WTC11 (cell line): Measurements from ENCODE around the gene CAPN15. TPM values are rescaled to one million over a fixed set of nuclear protein-coding genes. Genes with fewer than 3 reads are reported as not detected.

Experiments
- ATAC-seq: fragments of 200-7000 bp; cut with Tn5 transposase; 2 replicates; pipeline ENCODE4 v1.10.0; 2021; ENCODE audit warnings: mild to moderate bottlenecking, moderate library complexity
- CTCF ChIA-PET: fragments of 300-600 bp; sonication (Branson Sonifier 250); formaldehyde crosslinking; loops from one replicate; lab custom pipeline; 2021; ENCODE audit warnings: antibody characterized with exemption; lab: Charles Lee
- POLR2A ChIA-PET: fragments of 350-600 bp; sonication (Branson Sonifier 250); formaldehyde crosslinking; loops from one replicate; lab custom pipeline; 2021; ENCODE audit warnings: antibody characterized with exemption; lab: Charles Lee
- DNase-seq: peaks from one replicate; pipeline ENCODE4 v3.0.0; 2021; ENCODE audit warnings: low spot score
- H3K27ac Mint-ChIP-seq: 2 replicates; pipeline ENCODE4 v1.8.0; 2021; ENCODE audit warnings: mixed read lengths
- H3K27me3 Mint-ChIP-seq: 2 replicates; pipeline ENCODE4 v1.8.0; 2021; ENCODE audit warnings: low read depth, mild to moderate bottlenecking, moderate library complexity, mixed read lengths
- H3K36me3 Mint-ChIP-seq: 2 replicates; pipeline ENCODE4 v1.8.0; 2021; ENCODE audit warnings: mixed read lengths
- H3K4me1 Mint-ChIP-seq: 2 replicates; pipeline ENCODE4 v1.8.0; 2022; ENCODE audit warnings: mixed read lengths
- H3K4me3 Mint-ChIP-seq: 2 replicates; pipeline ENCODE4 v1.8.0; 2021; ENCODE audit warnings: mild to moderate bottlenecking, moderate library complexity, mixed read lengths
- H3K9me3 Mint-ChIP-seq: 2 replicates; pipeline ENCODE4 v1.8.0; 2021; ENCODE audit warnings: mixed read lengths
- CBFB ChIP-seq: sonication (generic); formaldehyde crosslinking; IDR thresholded peaks from 2 replicates; pipeline ENCODE4 v1.8.1; 2022; ENCODE audit warnings: mild to moderate bottlenecking, low read depth, missing genetic modification reagents
- CREM ChIP-seq: sonication (generic); formaldehyde crosslinking; IDR thresholded peaks from 2 replicates; pipeline ENCODE4 v1.8.1; 2022; ENCODE audit warnings: mild to moderate bottlenecking, missing genetic modification reagents, moderate library complexity
- ELF4 ChIP-seq: sonication (generic); formaldehyde crosslinking; IDR thresholded peaks from 2 replicates; pipeline ENCODE4 v1.8.1; 2022; ENCODE audit warnings: low read depth, mild to moderate bottlenecking, moderate library complexity, missing genetic modification reagents
- EMX1 ChIP-seq: fragments of 250-450 bp; sonication (Bioruptor Pico); IDR thresholded peaks from 2 replicates; pipeline ENCODE4 v1.8.0; 2021; ENCODE audit warnings: mild to moderate bottlenecking
- ESRRA ChIP-seq: sonication (generic); formaldehyde crosslinking; IDR thresholded peaks from 2 replicates; pipeline ENCODE4 v1.8.1; 2022; ENCODE audit warnings: mild to moderate bottlenecking, missing genetic modification reagents, borderline replicate concordance
- ETV6 ChIP-seq: sonication (generic); formaldehyde crosslinking; IDR thresholded peaks from 2 replicates; pipeline ENCODE4 v1.8.1; 2022; ENCODE audit warnings: mild to moderate bottlenecking, missing genetic modification reagents
- KAT7 ChIP-seq: sonication (generic); formaldehyde crosslinking; IDR thresholded peaks from 2 replicates; pipeline ENCODE4 v1.8.1; 2023; ENCODE audit warnings: missing genetic modification reagents, mild to moderate bottlenecking, borderline replicate concordance
- MXD4 ChIP-seq: fragments of 250-450 bp; sonication (Bioruptor Pico); IDR thresholded peaks from 2 replicates; pipeline ENCODE4 v1.8.0; 2021; ENCODE audit warnings: mild to moderate bottlenecking, moderate library complexity, borderline replicate concordance
- MYBL2 ChIP-seq: sonication (generic); formaldehyde crosslinking; IDR thresholded peaks from 2 replicates; pipeline ENCODE4 v1.8.1; 2023; ENCODE audit warnings: mild to moderate bottlenecking, moderate library complexity, missing genetic modification reagents
- NFYB ChIP-seq: sonication (generic); formaldehyde crosslinking; conservative IDR thresholded peaks from 2 replicates; pipeline ENCODE4 v1.8.0; 2022; ENCODE audit warnings: low read depth, missing genetic modification reagents
- PRRX2 ChIP-seq: fragments of 250-450 bp; sonication (Bioruptor Pico); IDR thresholded peaks from 2 replicates; pipeline ENCODE4 v1.8.0; 2021; ENCODE audit warnings: mild to moderate bottlenecking
- SMAD3 ChIP-seq: sonication (generic); formaldehyde crosslinking; IDR thresholded peaks from 2 replicates; pipeline ENCODE4 v1.8.0; 2022; ENCODE audit warnings: missing genetic modification reagents, mild to moderate bottlenecking, borderline replicate concordance
- TCF7 ChIP-seq: sonication (generic); formaldehyde crosslinking; IDR thresholded peaks from 2 replicates; pipeline ENCODE4 v1.8.0; 2022; ENCODE audit warnings: mild to moderate bottlenecking, low read depth, missing genetic modification reagents, moderate library complexity
- ZNF138 ChIP-seq: sonication (generic); formaldehyde crosslinking; conservative IDR thresholded peaks from 2 replicates; pipeline ENCODE4 v1.8.1; 2022; ENCODE audit warnings: mild to moderate bottlenecking, moderate library complexity, missing genetic modification reagents
- ZNF263 ChIP-seq: sonication (generic); formaldehyde crosslinking; IDR thresholded peaks from 2 replicates; pipeline ENCODE4 v1.8.1; 2022; ENCODE audit warnings: low read depth, mild to moderate bottlenecking, moderate library complexity, missing genetic modification reagents
- ZNF317 ChIP-seq: sonication (generic); formaldehyde crosslinking; IDR thresholded peaks from 2 replicates; pipeline ENCODE4 v1.8.1; 2023; ENCODE audit warnings: low read depth, mild to moderate bottlenecking, moderate library complexity, missing genetic modification reagents, borderline replicate concordance
- ZNF396 ChIP-seq: fragments of 250-450 bp; sonication (Bioruptor Pico); IDR thresholded peaks from 2 replicates; pipeline ENCODE4 v1.8.0; 2021; ENCODE audit warnings: mild to moderate bottlenecking, moderate library complexity, borderline replicate concordance
- ZNF671 ChIP-seq: fragments of 250-450 bp; sonication (Bioruptor Pico); IDR thresholded peaks from 2 replicates; pipeline ENCODE4 v1.8.0; 2021; ENCODE audit warnings: mild to moderate bottlenecking
- total RNA-seq: library from RNA; stranded (reverse); gene quantifications from 3 replicates; pipeline ENCODE4 v1.2.3, GENCODE V29; 2021
- TF ChIP-seq, protein P1 (sequence below): sonication (generic); formaldehyde crosslinking; IDR thresholded peaks from 2 replicates; pipeline ENCODE4 v1.8.1; 2023; ENCODE audit warnings: mild to moderate bottlenecking, missing genetic modification reagents, moderate library complexity
- TF ChIP-seq, protein P2 (sequence below): sonication (generic); formaldehyde crosslinking; conservative IDR thresholded peaks from 2 replicates; pipeline ENCODE4 v1.8.1; 2023; ENCODE audit warnings: mild to moderate bottlenecking, low read depth, missing genetic modification reagents, moderate library complexity
- TF ChIP-seq, protein P3 (sequence below): sonication (generic); formaldehyde crosslinking; IDR thresholded peaks from 2 replicates; pipeline ENCODE4 v1.8.1; 2023; ENCODE audit warnings: mild to moderate bottlenecking, missing genetic modification reagents, moderate library complexity
- TF ChIP-seq, protein P4 (sequence below): sonication (generic); formaldehyde crosslinking; IDR thresholded peaks from 2 replicates; pipeline ENCODE4 v1.8.0; 2022; ENCODE audit warnings: mild to moderate bottlenecking, missing genetic modification reagents
- TF ChIP-seq, protein P5 (sequence below): fragments of 250-450 bp; sonication (Bioruptor Pico); IDR thresholded peaks from 2 replicates; pipeline ENCODE4 v1.8.0; 2021; ENCODE audit warnings: mild to moderate bottlenecking
- TF ChIP-seq, protein P6 (sequence below): sonication (generic); formaldehyde crosslinking; IDR thresholded peaks from 2 replicates; pipeline ENCODE4 v1.8.0; 2022; ENCODE audit warnings: missing genetic modification reagents

The CAPN15 gene
- total RNA-seq, 1 experiment from 2014 or later, result 110 TPM

DNA sequence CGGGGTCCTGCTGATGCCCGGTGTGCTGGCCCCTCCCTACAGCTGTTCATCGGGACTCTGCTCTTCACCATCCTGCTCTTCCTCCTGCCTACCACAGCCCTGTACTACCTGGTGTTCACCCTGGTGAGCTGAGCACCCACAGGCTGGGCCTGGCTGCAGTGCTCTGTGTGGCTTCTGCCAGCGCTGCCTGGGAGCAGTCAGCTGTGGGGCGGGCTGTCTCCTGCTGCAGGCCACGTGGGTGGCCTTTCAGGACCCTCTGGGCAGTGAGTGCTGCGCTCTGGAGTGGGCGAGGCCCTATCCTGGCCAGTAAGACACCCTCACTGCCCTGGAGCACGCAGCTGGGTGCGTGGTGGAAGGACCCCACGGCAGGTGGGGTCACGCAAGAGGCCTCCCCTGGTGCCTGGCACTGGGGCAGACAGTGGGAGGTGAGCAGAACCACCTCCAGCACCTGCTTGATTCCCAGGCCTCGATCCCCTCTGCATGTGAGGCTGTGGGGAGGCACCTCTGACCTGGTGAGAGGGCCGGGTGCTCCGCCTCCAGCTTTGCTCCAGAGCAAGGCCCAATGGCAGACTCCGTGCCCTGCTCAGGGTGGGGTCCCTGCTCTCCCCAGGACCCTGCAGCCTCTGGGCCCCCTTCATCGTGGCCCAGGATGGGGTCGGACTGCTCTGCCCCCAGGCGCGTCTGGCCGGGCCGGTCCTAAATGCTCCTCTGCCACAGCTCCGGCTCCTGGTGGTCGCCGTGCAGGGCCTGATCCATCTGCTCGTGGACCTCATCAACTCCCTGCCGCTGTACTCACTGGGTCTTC lies 52.8 kb downstream of the CAPN15 start:
- H3K4me1 Mint-ChIP-seq, result peaks cover 6% of the 10 kb centered on the region
- no peak for TF ChIP-seq ZNF263 (CRISPR knock-in tag)
- TF ChIP-seq, protein P1, sequence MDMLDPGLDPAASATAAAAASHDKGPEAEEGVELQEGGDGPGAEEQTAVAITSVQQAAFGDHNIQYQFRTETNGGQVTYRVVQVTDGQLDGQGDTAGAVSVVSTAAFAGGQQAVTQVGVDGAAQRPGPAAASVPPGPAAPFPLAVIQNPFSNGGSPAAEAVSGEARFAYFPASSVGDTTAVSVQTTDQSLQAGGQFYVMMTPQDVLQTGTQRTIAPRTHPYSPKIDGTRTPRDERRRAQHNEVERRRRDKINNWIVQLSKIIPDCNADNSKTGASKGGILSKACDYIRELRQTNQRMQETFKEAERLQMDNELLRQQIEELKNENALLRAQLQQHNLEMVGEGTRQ (CRISPR knock-in tag), result no peak
- no peak for TF ChIP-seq SMAD3 (CRISPR knock-in tag)
- TF ChIP-seq ETV6, result no peak
- TF ChIP-seq, protein P2, sequence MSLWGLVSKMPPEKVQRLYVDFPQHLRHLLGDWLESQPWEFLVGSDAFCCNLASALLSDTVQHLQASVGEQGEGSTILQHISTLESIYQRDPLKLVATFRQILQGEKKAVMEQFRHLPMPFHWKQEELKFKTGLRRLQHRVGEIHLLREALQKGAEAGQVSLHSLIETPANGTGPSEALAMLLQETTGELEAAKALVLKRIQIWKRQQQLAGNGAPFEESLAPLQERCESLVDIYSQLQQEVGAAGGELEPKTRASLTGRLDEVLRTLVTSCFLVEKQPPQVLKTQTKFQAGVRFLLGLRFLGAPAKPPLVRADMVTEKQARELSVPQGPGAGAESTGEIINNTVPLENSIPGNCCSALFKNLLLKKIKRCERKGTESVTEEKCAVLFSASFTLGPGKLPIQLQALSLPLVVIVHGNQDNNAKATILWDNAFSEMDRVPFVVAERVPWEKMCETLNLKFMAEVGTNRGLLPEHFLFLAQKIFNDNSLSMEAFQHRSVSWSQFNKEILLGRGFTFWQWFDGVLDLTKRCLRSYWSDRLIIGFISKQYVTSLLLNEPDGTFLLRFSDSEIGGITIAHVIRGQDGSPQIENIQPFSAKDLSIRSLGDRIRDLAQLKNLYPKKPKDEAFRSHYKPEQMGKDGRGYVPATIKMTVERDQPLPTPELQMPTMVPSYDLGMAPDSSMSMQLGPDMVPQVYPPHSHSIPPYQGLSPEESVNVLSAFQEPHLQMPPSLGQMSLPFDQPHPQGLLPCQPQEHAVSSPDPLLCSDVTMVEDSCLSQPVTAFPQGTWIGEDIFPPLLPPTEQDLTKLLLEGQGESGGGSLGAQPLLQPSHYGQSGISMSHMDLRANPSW, result no peak
- no peak for TF ChIP-seq CBFB (CRISPR knock-in tag)
- no peak for TF ChIP-seq ZNF396 (CRISPR knock-in tag)
- TF ChIP-seq PRRX2, result no peak
- TF ChIP-seq ZNF671 (CRISPR knock-in tag), result no peak
- TF ChIP-seq MXD4 (CRISPR knock-in tag), result no peak
- TF ChIP-seq ELF4 (CRISPR knock-in tag), result no peak
- TF ChIP-seq, protein P3, sequence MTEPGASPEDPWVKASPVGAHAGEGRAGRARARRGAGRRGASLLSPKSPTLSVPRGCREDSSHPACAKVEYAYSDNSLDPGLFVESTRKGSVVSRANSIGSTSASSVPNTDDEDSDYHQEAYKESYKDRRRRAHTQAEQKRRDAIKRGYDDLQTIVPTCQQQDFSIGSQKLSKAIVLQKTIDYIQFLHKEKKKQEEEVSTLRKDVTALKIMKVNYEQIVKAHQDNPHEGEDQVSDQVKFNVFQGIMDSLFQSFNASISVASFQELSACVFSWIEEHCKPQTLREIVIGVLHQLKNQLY (CRISPR knock-in tag), result no peak
- TF ChIP-seq CREM (CRISPR knock-in tag), result no peak
- no peak for TF ChIP-seq ZNF138 (CRISPR knock-in tag)
- no peak for TF ChIP-seq ZNF317
- ATAC-seq (no peak), DNase-seq (no peak)
- CTCF ChIA-PET, result interaction anchor here (1.5 to 1.9 kb wide), 2 partner anchors 54 to 80 kb away, joined by 3 to 10 read pairs; no protein-coding TSS in a partner anchor
- POLR2A ChIA-PET, result interaction anchor here (0.9 to 1.5 kb wide), 2 partner anchors 56 to 200 kb away, joined by 3 read pairs; partner anchors contain the start of gene METTL26
- H3K27ac Mint-ChIP-seq, result no peak overlapping the region
- no peaks in the 10 kb centered on the region for H3K9me3 Mint-ChIP-seq
- peaks cover 2% of the 10 kb centered on the region for H3K27me3 Mint-ChIP-seq
- H3K36me3 Mint-ChIP-seq, result no peaks in the 10 kb centered on the region
- no peak overlapping the region for H3K4me3 Mint-ChIP-seq

DNA sequence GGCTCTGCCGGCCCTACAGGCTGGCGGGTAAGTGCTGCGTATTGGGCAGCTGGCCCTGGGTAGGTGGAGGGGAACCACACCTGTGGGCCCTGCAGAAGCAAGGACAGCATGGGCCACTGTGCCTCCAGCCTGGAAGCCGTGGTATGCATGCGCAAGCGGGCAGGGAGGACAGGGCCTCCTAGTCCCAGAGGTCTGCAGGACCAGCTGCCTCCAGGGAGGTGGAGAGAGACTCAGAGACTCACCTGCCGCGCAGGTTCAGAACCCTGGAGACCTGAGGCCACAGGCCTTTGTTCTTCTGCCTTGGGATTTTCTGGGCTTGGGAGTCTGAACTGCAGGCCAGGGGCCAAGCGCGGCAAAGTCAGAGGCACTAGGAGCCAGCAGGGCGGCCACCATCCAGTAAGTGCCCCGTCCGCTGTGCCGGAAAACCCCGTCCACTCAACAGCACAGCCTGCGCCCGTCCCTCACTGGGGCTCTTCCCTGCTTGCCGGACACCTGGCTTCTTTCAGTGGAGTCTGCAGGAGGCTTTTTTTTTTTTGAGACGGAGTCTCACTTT lies 53.5 kb downstream of the CAPN15 start:
- H3K4me3 Mint-ChIP-seq, result no peak overlapping the region
- no peak for TF ChIP-seq KAT7
- TF ChIP-seq NFYB (CRISPR knock-in tag), result no peak
- no peak for TF ChIP-seq ZNF317
- no peak for TF ChIP-seq ESRRA (CRISPR knock-in tag)
- TF ChIP-seq, protein P4, sequence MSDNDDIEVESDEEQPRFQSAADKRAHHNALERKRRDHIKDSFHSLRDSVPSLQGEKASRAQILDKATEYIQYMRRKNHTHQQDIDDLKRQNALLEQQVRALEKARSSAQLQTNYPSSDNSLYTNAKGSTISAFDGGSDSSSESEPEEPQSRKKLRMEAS (CRISPR knock-in tag), result no peak
- TF ChIP-seq, protein P5, sequence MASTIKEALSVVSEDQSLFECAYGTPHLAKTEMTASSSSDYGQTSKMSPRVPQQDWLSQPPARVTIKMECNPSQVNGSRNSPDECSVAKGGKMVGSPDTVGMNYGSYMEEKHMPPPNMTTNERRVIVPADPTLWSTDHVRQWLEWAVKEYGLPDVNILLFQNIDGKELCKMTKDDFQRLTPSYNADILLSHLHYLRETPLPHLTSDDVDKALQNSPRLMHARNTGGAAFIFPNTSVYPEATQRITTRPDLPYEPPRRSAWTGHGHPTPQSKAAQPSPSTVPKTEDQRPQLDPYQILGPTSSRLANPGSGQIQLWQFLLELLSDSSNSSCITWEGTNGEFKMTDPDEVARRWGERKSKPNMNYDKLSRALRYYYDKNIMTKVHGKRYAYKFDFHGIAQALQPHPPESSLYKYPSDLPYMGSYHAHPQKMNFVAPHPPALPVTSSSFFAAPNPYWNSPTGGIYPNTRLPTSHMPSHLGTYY (CRISPR knock-in tag), result no peak
- TF ChIP-seq, protein P6, sequence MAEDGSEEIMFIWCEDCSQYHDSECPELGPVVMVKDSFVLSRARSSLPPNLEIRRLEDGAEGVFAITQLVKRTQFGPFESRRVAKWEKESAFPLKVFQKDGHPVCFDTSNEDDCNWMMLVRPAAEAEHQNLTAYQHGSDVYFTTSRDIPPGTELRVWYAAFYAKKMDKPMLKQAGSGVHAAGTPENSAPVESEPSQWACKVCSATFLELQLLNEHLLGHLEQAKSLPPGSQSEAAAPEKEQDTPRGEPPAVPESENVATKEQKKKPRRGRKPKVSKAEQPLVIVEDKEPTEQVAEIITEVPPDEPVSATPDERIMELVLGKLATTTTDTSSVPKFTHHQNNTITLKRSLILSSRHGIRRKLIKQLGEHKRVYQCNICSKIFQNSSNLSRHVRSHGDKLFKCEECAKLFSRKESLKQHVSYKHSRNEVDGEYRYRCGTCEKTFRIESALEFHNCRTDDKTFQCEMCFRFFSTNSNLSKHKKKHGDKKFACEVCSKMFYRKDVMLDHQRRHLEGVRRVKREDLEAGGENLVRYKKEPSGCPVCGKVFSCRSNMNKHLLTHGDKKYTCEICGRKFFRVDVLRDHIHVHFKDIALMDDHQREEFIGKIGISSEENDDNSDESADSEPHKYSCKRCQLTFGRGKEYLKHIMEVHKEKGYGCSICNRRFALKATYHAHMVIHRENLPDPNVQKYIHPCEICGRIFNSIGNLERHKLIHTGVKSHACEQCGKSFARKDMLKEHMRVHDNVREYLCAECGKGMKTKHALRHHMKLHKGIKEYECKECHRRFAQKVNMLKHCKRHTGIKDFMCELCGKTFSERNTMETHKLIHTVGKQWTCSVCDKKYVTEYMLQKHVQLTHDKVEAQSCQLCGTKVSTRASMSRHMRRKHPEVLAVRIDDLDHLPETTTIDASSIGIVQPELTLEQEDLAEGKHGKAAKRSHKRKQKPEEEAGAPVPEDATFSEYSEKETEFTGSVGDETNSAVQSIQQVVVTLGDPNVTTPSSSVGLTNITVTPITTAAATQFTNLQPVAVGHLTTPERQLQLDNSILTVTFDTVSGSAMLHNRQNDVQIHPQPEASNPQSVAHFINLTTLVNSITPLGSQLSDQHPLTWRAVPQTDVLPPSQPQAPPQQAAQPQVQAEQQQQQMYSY, result no peak
- no peak for TF ChIP-seq TCF7
- TF ChIP-seq MYBL2, result no peak
- no peak for TF ChIP-seq EMX1 (CRISPR knock-in tag)
- ChIA-PET CTCF (interaction anchor here (1.2 to 2.1 kb wide), 5 partner anchors 15 to 189 kb away, joined by 4 to 11 read pairs (median 6); partner anchors contain the start of genes METTL26 and WDR90), POLR2A (no interaction called here)
- peaks cover 11% of the 10 kb centered on the region for H3K4me1 Mint-ChIP-seq
- H3K36me3 Mint-ChIP-seq, result no peaks in the 10 kb centered on the region
- no peaks in the 10 kb centered on the region for H3K9me3 Mint-ChIP-seq
- H3K27ac Mint-ChIP-seq, result no peak overlapping the region
- H3K27me3 Mint-ChIP-seq, result peaks cover 9% of the 10 kb centered on the region
- ATAC-seq (no peak), DNase-seq (no peak)
